ENCODE measurements around the gene CCDC69. TPM values are rescaled to one million over a fixed set of nuclear protein-coding genes. Genes with fewer than 3 reads are reported as not detected.

The CCDC69 gene
- total and polyA plus RNA-seq, 10 of the 15 experiments (the other 5 are each of a cell fraction or from before 2014, with no cell fraction given), result 13.5 to 106 (median 70.1) TPM

- ChIA-PET SMC1A (ENCODE audit: uncharacterized antibody, unreplicated experiment) (interaction anchor here (0.6 to 3.1 kb wide), 18 partner anchors 9 to 162 kb away, joined by 3 to 12 read pairs (median 4); partner anchors contain the start of gene TNIP1), POLR2A (interaction anchor here (0.5 to 1.8 kb wide), 9 partner anchors 19 to 713 kb away, joined by 3 to 17 read pairs (median 5); no protein-coding TSS in a partner anchor)
- in situ Hi-C loops (cut with MboI), result no loop called here
Observed at GRCh38 chr5:151191661-151192060, 32.2 kb downstream of the CCDC69 start.

More at GRCh38 chr5:151191661-151192060, 32.2 kb downstream of the CCDC69 start:
- DNase-seq (ENCODE audit: low read depth, low spot score) (no peak), ATAC-seq (no peak), FAIRE-seq (no peak)
- H2AFZ ChIP-seq (ENCODE audit: control insufficient read depth, low read depth, low read length), result no peak overlapping the region
- intact Hi-C loops (cut with micrococcal nuclease; ENCODE audit: unreplicated experiment), result no loop called here
- WGBS (ENCODE audit: insufficient coverage, insufficient replicate concordance, low lambda C conversion rate, missing lambda C conversion rate), result 100% methylated on average over 1 of the region's 1 CpG
- peaks cover 14% of the 10 kb centered on the region for H3K9me3 ChIP-seq (replicated peaks; ENCODE audit: control insufficient read depth, insufficient read depth, low read length)
- H3K9ac ChIP-seq (ENCODE audit: control insufficient read depth, insufficient read depth, low read length), result no peak overlapping the region
- no peaks in the 10 kb centered on the region for H3K27me3 ChIP-seq (replicated peaks in 1 of 2; ENCODE audit: control insufficient read depth in 2 of 2, insufficient read depth in 2 of 2, low read length in 1 of 2)
- H3K4me2 ChIP-seq (ENCODE audit: control insufficient read depth, insufficient read depth), result no peak overlapping the region
- no peaks in the 10 kb centered on the region for H3K79me2 ChIP-seq (ENCODE audit: control insufficient read depth, insufficient read depth, low read length)
- H3K36me3 ChIP-seq (ENCODE audit: control insufficient read depth in 2 of 2, insufficient read depth in 2 of 2, low read length in 1 of 2), result peaks cover 4 to 19% of the 10 kb centered on the region in 2 experiments; a peak in 3 of 4 replicates
- H3K4me3 ChIP-seq, result no peak overlapping the region
- no peak overlapping the region for H3K27ac ChIP-seq (ENCODE audit: control insufficient read depth, insufficient read depth)
- RAD21 ChIA-PET (ENCODE audit: unreplicated experiment), result interaction anchor here (0.6 to 2.4 kb wide), 4 partner anchors 27 to 67 kb away, joined by 5 to 8 read pairs (median 6); no protein-coding TSS in a partner anchor
- TF ChIP-seq IKZF2 (IDR thresholded peaks at IDR 0.05), result no peak
- TF ChIP-seq YBX1 (IDR thresholded peaks at IDR 0.05), result no peak
- TF ChIP-seq LARP7 (IDR thresholded peaks at IDR 0.05), result no peak
- TF ChIP-seq SREBF1 (IDR thresholded peaks at IDR 0.05; ENCODE audit: low read length), result no peak
- TF ChIP-seq ZNF24 (IDR thresholded peaks at IDR 0.05), result no peak
- no peak for TF ChIP-seq PRDM15 (CRISPR knock-in tag; IDR thresholded peaks at IDR 0.05)
- H3K4me1 ChIP-seq (ENCODE audit: control insufficient read depth, insufficient read depth, low read length), result peaks cover 11% of the 10 kb centered on the region
- CTCF ChIA-PET, result interaction anchor here (0.7 to 3.9 kb wide), 11 partner anchors 14 to 390 kb away, joined by 3 to 18 read pairs (median 3); no protein-coding TSS in a partner anchor
- BruUV-seq (replicated peaks), result no TSS peak
- H4K20me1 ChIP-seq (ENCODE audit: control insufficient read depth, insufficient read depth), result no peaks in the 10 kb centered on the region

All from GM12878 (cell line).